ENCODE measurements around the gene GBE1. TPM values are rescaled to one million over a fixed set of nuclear protein-coding genes. Genes with fewer than 3 reads are reported as not detected.

GBE1 gene
- total RNA-seq, 2 donors from 2014 or later, result 15.0 to 26.7 TPM

DNA sequence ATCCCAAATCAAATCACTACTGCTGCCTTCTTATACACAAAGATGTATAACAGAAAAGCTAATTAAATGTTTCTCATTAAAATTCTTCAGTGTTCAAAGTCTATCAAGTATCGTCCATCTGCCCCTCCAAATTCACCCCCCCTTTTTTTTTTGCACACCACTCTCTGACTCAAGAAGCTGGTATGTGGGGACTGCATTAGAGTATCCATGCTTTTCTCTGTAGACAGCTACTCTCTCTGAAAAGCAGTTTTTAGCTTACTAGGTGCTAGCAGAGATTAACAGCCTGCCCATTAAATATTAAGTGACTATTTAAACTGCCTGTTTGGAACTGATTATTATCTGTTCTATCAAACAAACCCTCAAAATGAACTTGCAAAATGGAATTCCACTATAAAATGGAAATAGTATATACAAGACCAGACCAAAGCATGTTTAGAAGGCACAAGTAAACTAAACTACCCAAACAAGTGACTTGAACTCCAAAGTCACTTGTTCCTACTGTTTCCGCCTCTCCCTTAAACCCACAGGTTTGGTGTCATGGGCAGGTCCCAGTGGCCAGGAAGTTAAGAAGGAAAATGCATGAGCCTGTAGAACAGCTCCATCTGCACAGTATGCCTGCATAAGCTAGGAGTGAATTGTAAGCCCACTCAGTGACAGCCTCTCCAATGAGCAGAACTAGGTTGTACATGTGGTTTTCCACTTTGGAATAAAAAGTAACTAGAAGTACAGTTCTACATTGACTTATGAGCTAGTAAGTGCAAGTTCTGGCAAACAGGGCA lies 32.5 kb downstream of the GBE1 start:
- Histone ChIP-seq H3K4me1 (no peaks in the 10 kb centered on the region), H3K9me3 (no peaks in the 10 kb centered on the region), H3K4me3 (no peak overlapping the region), H3K27ac (no peak overlapping the region), H3K27me3 (no peaks in the 10 kb centered on the region), H3K36me3 (no peaks in the 10 kb centered on the region), H3K9ac (ENCODE audit: low read depth in 2 of 2, low read length in 2 of 2) (no peak overlapping the region)
- no peak for DNase-seq
- TF ChIP-seq, protein P1, sequence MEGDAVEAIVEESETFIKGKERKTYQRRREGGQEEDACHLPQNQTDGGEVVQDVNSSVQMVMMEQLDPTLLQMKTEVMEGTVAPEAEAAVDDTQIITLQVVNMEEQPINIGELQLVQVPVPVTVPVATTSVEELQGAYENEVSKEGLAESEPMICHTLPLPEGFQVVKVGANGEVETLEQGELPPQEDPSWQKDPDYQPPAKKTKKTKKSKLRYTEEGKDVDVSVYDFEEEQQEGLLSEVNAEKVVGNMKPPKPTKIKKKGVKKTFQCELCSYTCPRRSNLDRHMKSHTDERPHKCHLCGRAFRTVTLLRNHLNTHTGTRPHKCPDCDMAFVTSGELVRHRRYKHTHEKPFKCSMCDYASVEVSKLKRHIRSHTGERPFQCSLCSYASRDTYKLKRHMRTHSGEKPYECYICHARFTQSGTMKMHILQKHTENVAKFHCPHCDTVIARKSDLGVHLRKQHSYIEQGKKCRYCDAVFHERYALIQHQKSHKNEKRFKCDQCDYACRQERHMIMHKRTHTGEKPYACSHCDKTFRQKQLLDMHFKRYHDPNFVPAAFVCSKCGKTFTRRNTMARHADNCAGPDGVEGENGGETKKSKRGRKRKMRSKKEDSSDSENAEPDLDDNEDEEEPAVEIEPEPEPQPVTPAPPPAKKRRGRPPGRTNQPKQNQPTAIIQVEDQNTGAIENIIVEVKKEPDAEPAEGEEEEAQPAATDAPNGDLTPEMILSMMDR (IDR thresholded peaks at IDR 0.05), result no peak
- intact Hi-C loops (cut with DNase I), result no loop called here

DNA sequence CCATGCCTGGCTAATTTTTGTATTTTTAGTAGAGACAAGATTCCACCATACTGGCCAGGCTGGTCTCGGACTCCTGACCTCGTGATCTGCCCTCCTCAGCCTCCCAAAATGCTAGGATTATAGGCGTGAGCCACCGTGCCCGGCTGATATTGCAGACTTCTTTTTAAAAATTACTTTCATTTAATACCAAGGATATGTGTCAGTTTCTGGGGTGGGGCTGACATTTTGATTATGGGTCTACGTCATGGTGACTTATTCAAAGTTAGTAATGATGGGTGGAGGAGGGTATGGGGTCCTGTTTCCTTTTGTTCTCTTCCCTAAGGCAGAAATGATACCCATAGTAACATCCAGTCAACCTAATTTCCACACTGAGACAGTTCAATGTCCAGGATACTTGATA lies 34.7 kb downstream of the GBE1 start:
- TF ChIP-seq, protein P1 (IDR thresholded peaks at IDR 0.05), result no peak
- Histone ChIP-seq H3K4me1 (no peaks in the 10 kb centered on the region), H3K4me3 (no peak overlapping the region), H3K9ac (ENCODE audit: low read depth in 2 of 2, low read length in 2 of 2) (no peak overlapping the region), H3K9me3 (no peaks in the 10 kb centered on the region), H3K27ac (no peak overlapping the region), H3K36me3 (no peaks in the 10 kb centered on the region), H3K27me3 (no peaks in the 10 kb centered on the region)
- no peak for DNase-seq
- intact Hi-C loops (cut with DNase I), result no loop called here

DNA sequence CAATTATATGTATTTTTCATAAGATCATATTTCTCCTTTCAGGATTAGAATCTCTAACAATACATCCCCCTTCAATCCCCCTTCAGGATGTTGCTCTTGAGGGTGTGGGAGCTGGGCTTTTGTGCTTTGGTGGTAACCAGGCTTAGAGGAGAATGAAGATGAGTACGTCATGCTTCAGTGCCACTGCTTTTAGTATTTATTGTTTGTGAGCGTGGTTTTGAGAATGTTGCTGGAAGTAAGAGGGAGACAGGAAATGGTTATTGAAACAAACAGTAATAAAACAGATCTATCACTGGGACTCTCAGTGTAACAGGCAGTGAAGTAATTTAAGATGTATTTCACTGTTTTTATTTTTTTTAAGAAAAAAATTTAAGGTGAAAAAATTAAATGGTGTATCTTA lies 35.3 kb downstream of the GBE1 start:
- Histone ChIP-seq H3K4me3 (no peak overlapping the region), H3K27ac (no peak overlapping the region), H3K9ac (ENCODE audit: low read depth in 2 of 2, low read length in 2 of 2) (no peak overlapping the region), H3K4me1 (no peaks in the 10 kb centered on the region), H3K9me3 (no peaks in the 10 kb centered on the region), H3K36me3 (no peaks in the 10 kb centered on the region), H3K27me3 (no peaks in the 10 kb centered on the region)
- intact Hi-C loops (cut with DNase I), result no loop called here
- TF ChIP-seq, protein P1 (IDR thresholded peaks at IDR 0.05), result no peak
- DNase-seq, result no peak

DNA sequence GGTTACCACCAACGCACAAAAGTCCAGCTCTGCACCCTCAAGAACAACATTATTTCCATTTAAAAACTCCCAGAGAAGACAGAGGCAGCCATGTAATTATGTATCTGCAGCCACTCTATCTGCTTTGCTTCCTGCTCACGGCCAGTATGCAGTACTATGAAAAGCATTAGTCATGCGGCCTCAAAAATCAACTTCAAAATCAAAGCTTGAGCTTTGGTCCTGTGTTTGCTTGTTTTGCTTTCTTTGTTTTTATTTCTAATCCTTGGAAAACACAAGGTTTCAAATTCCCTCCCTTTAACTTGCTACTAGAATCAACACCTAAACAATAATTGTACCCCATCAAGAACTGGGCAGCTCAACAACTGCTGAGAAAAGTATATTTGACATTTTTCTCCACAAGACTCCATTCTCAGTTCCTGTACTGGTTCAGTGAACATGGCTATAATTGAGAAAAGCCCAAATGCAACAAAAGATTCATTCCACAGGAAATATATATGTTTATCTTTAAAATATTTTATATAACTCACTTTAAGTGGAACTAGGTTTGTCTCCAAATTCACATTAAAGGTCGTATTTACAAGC lies 37.6 kb downstream of the GBE1 start:
- Histone ChIP-seq H3K36me3 (no peaks in the 10 kb centered on the region), H3K9me3 (no peaks in the 10 kb centered on the region), H3K27me3 (no peaks in the 10 kb centered on the region), H3K27ac (no peak overlapping the region), H3K4me3 (no peak overlapping the region), H3K4me1 (no peaks in the 10 kb centered on the region), H3K9ac (ENCODE audit: low read depth in 2 of 2, low read length in 2 of 2) (no peak overlapping the region)
- intact Hi-C loops (cut with DNase I), result no loop called here
- TF ChIP-seq, protein P1 (IDR thresholded peaks at IDR 0.05), result no peak
- no peak for DNase-seq

DNA sequence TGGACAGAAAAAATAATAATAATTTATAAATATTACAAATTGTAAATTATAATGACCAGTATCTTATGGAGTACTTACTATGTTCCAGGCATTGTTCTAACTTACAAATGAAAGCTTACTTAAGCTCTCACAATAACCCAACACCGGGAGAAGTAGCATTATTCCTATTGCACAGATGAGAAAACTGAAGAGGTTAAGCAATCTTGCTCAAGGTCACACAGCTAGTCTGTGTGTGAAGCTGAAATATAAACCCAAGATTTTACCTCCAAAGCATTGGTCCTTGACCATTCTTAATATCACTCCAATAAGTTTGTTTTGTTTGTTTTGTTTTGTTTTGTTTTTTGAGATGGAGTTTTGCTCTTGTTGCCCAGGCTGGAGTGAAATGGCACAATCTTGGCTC lies 43.1 kb downstream of the GBE1 start:
- no peak for DNase-seq
- Histone ChIP-seq H3K36me3 (no peaks in the 10 kb centered on the region), H3K27me3 (no peaks in the 10 kb centered on the region), H3K9me3 (no peaks in the 10 kb centered on the region), H3K9ac (ENCODE audit: low read depth in 2 of 2, low read length in 2 of 2) (no peak overlapping the region), H3K27ac (no peak overlapping the region), H3K4me1 (no peaks in the 10 kb centered on the region), H3K4me3 (no peak overlapping the region)
- intact Hi-C loops (cut with DNase I), result no loop called here
- TF ChIP-seq, protein P1 (IDR thresholded peaks at IDR 0.05), result no peak
